HG02870 (cell line): ENCODE measurements around the gene APC2.
"Not testable (repeated sequence)": the region's sequence is repeated elsewhere in the genome, so short reads cannot be mapped to it uniquely, and the experiment has no call there.

Experiments
- ATAC-seq: cut with Tn5 transposase; IDR thresholded peaks from one replicate; pipeline ENCODE4 v1.9.1; 2021; ENCODE audit warnings: mild to moderate bottlenecking, moderate library complexity; ENCODE audit not compliant: unreplicated experiment

The APC2 gene

DNA sequence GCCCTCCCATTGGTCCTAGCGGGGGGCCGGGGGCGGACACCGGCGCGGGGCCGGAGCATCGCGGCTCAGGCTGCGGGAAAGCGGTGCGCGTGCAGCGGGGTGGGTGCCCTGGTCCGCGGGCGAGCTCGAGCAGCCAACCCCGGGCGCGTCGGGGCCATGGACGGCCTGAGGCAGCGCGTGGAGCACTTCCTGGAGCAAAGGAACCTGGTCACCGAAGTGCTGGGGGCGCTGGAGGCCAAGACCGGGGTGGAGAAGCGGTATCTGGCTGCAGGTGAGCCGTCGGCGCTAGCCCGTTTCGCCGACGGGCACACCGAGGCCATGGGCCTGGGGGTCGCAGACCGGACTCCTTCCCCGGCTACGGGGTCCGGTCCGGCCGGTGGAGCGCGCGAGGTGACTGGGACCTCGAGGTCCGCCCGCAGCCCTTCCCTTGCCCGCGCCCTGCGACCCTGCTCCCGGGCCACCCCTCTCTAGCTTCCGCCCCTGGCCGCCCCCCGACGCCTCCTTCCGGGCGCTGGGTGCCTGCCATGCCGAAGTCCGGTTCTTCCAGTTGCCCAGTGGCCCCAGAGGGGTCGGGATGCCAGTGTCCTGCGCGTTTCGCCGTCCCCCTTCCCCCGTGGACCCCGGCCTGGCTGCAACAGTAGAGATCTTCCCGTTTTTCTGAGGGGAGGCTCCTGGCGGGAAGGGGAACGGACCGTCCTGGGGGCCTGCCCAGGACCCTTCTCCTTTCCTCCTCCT lies 41.4 kb downstream of the APC2 start, which contains the start of gene REEP6:
REEP6 (plus strand) TSS at position 68 of the 735 bp plus-strand sequence; CDS start at position 157, 89 bp downstream.
- ATAC-seq, result no peak

DNA sequence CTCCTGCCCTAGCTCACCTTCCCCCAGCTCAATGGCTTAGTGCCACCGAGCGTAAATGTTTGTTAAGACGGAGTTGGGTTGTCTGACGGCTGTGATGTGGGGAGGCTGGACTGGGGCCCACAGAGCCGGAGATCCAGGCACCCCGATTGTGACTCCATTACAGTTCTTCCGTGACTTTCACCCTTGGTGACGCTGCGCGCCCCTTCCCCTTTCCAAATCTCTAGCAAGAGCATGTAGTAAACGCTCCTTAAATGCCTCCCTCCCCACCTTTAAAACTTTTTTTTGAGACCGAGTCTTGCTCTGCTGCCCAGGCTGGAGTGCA lies 41.9 kb downstream of the APC2 start:
- ATAC-seq, result no peak

DNA sequence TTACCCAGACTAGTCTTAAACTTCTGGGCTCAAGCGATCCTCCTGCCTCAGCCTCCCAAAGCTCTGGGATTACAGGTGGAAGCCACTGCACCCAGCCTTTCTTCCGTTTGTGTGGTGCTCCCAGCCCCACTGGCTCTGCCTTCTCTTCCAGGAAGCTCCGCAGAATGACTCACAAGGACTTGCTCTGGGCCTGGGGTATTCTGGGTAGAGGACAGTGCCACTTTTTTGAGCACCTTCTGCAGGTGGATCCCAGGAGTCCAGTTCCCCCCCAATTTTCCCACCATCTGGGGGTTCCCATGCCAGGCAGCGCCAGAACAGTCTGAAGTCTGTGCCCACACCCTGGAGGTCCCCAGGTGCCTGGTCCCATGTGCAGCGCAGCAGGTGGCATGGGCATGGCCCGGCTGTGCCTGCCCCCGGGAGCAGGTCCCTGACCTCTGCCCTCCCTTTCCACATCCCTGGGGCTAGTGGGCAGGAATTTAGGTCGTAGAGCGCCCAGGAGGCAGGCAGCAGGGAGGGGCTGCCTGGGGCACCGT lies 42.6 kb downstream of the APC2 start:
- ATAC-seq, result no peak

DNA sequence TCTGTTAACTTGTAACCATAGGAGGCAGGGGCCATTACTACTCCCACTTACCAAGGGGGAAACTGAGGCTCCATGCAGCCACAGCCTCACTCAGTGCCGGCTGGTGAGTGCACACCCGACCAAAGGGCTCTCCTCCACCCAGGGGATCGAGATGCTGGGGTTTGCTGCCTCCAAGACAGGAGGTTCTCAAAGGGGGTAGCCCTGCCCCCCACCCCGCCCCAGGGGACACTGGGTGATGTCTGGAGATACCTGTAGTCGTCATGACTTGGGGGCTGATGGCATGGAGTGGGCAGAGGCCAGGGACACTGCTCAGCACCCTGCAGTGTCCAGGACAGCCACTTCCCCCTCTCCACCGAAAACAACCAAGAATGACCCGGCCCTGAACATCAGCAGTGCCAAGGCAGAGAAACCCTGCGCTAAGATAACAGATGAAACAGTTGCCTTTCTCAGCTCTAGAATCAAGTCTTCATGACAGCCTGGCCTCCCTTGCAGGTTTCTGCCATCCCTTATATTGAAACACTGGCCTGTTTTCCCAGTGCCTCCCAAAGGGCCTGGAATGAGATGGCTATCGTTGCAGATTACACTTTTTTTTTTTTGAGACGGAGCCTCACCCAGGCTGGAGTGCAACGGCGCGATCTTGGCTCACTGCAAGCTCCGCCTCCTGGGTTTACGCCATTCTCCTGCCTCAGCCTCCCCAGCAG lies 44.3 kb downstream of the APC2 start:
- ATAC-seq, result no peak

DNA sequence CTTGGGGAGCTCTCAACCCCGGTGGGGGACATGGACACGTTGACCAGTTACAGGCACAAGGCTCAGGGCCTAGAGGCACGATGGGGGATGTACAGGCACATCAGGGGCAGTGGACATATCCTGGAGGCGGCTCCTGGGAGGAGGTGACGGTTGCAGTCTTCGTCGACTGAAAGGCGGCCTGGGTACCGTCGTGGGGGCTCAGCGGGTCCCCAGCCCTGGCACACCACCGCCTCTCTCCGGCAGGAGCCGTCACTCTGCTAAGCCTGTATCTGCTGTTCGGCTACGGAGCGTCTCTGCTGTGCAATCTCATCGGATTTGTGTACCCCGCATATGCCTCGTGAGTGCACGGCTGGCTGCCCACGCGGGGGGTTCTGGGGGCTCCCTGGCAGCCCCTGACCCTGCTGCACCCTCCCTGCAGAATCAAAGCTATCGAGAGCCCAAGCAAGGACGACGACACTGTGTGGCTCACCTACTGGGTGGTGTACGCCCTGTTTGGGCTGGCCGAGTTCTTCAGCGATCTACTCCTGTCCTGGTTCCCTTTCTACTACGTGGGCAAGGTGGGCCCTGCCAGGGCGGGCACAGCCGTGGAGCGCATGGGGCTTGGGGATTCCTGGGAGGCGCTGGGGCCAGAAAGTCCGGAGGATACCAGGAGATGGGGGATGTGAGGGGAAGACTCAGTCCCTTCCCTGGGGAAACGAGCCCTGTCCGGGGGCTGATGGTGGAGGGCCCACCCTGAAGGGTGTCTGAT lies 45.3 kb downstream of the APC2 start:
- ATAC-seq, result no peak

DNA sequence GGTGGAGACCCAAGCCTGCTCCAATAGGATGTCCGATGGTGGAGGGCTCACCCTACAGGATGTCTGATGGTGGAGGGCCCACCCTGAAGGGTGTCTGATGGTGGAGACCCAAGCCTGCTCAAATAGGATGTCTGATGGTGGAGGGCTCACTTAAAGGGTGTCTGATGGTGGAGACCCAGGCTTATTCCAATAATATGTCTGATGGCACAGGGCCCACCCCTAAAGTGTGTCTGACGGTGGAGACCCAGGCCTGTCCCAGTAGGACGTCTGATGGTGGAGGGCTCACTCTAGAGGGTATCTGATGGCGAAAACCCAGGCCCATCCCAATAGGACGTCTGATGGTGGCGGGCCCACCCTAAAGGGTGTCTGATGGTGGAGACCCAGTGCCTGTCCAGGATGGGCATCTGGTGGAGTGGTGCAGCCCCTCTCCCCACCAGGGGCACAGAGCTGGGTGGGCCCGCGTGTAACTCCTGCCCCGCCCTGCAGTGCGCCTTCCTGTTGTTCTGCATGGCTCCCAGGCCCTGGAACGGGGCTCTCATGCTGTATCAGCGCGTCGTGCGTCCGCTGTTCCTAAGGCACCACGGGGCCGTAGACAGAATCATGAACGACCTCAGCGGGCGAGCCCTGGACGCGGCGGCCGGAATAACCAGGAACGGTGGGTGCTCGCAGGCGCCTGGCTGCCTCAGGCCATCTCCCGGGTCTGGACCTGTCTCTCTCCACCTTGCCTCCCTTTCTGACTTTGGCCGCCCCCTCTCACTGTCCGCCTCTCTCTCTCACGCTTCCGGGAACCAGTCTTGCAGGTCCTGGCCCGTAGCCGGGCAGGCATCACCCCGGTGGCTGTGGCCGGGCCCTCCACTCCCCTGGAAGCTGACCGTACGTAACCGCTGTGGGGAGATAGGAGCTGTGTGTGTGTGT lies 46.1 kb downstream of the APC2 start:
- ATAC-seq, result no peak

DNA sequence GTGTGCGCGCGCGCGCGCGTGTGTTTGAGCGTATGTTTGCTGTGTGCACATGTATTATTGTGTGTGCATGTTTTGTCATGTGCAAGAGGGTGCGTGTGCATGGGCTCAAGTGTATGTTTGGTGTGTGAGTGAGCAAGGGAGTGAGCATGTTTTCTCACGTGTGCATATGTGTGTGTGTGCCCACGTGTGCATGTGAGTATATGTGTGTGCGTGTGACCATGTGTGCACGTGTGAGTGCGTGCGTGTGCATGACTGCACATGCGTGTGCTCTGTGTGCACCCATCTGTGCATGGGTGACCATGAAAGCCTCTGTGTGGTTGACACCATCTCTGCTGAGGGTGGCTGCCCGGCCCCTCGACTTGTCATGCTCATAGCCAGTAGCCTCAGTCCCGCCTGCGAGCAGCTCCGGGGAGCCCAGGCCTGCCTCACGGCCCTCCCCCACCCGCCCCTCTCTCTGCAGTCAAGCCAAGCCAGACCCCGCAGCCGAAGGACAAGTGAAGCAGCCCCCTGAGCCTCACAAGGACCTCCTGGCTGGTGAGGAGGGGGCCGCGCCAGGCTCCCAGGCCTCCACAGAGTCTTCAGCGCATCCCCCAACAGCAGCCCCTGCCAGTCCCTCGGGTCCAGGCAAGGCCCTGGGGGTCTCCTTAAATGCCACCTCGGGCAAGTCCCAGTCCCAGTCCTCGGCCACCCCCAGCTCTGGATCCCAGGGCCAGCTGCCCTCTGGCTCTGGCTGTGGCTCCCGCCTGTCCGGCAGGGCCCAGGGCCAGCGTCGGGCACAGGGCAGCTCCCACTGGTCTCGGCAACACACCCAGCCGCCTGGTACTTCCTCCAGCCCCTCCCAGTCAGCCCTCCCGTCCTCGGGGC lies 47.0 kb downstream of the APC2 start:
- ATAC-seq, result no peak

DNA sequence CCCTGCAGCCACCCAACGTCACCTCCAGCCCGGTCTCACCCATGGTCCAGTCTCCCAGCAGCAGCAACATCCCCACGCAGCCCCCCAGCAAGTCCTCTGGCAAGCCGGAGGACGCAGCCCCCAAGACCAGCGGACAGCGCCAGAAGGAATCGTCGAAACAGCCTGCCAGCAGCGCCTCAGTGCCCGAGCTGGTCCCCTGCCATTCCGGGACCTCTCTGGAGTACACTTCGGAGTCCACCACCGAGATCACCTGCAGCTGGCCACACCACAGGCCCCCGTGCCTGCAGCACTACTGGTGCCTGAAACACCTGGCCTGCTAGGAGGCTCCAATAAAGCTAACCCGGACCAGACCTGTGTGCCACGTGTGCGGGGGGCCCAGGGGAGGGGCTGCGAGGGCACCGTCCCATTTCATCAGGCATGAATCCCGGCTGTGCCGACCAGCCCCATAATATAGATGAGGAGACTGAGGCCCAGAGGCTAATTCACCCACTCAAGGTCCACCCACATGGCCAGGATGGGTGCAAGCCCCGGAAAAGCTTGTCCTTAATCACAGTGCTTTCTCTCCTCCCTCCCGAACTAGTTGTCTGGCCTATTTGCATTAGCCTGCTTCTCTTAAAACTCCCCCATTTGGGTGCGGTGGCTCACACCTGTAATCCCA lies 47.8 kb downstream of the APC2 start:
- no peak for ATAC-seq

- ATAC-seq, result not testable (repeated sequence)
These were observed 49.3 kb downstream of the APC2 start for GRCh38 chr19:1499231-1499630.

DNA sequence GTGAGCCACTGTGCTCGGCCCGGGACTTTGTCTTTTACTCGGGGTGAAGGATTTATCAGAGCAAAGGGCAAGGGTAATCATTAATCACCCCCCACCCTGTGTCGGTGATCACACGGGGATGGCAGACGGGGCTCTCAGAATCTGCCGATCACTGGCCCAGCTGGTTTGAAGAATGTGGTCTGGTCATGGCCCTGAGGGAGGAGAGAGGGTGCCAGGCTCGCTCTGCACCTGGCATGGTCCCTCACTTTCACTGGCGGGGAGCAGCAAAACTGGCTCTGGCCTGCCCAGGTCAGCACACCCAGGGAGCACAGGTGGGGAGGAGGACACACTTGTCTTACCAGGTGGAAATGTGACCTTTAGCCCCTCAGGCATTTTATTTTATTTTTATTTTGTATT lies 51.3 kb downstream of the APC2 start:
- ATAC-seq, result no peak

GRCh38 chr19:1502433-1503088 lies 52.6 kb downstream of the APC2 start:
- ATAC-seq, result no peak

- no peak for ATAC-seq
These were observed 53.4 kb downstream of the APC2 start for GRCh38 chr19:1503089-1503924.

DNA sequence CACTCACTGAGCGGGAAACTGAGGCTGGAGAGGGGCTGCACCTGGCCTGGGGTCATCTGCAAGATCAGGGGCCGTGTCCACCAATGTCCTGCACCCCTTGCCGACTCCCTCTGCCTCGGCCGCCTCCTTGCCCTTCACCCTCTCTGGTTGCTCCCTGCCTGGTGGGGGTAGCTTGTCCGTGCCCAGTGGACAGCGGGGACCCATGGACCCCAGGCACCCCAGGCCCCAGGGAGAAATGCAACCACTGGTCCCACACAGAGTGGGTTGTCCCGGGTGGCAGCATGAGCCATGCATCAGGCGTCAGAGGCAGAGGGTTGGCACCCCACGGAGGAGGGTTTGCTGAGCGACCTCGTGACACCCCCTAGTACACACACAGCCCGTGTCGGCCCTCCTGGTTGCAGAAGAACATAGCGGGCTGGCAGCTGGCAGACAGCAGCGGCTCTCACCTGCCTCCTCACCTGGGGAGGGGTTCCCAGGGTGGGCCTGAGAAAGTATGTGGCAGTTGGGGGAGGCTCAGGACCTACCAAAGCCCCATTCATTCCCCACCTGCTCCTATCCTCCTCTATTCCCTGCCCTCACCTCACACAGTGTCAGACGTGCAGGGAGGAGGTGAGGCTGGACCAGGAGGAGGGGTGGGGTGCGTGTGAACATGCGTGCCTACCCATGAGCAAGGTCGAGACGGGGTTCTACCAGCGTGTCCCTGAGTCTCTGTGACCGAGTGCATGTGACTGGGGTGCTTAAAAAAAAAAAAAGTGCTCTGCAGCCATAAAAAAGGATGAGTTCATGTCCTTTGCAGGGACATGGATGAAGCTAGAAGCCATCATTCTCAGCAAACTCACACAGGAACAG lies 54.2 kb downstream of the APC2 start:
- no peak for ATAC-seq

GRCh38 chr19:1505012-1505411 lies 55.1 kb downstream of the APC2 start:
- ATAC-seq, result no peak

GRCh38 chr19:1505991-1506881 lies 56.3 kb downstream of the APC2 start:
- no peak for ATAC-seq

GRCh38 chr19:1507192-1507660 lies 57.3 kb downstream of the APC2 start:
- no peak for ATAC-seq
